K562 (cell line): ENCODE measurements around the gene ACR. TPM values are rescaled to one million over a fixed set of nuclear protein-coding genes. Genes with fewer than 3 reads are reported as not detected.

Source experiments
- ATAC-seq: fragments of 200-7000 bp; cut with Tn5 transposase; 3 replicates; pipeline ENCODE4 v1.9.1; 2020; ENCODE audit warnings: moderate library complexity
- BruUV-seq: library from RNA; stranded (reverse); fragments of 400-500 nt; replicated peaks from 2 replicates; lab custom pipeline; 2021; lab: Mats Ljungman, UMichigan
- CTCF ChIA-PET: fragments of 300-600 bp; formaldehyde crosslinking; extraction: SDS; loops from one replicate; lab custom pipeline; 2021; ENCODE audit warnings: low intra/inter-chr PET ratio; lab: Yijun Ruan, JAX
- POLR2A ChIA-PET: fragments of 300-600, 350-650 bp; sonication (Branson Sonifier 250); formaldehyde crosslinking; extraction: SDS; loops from one replicate; lab custom pipeline; 2021; ENCODE audit warnings: antibody characterized with exemption, inconsistent platforms; lab: Yijun Ruan, JAX
- DNase-seq, 4 experiments: peaks; one replicate each; pipeline versions ENCODE4 v3.0.0 to v3.0.0-alpha.2; 2011 to 2018; ENCODE audit warnings: low spot score in 3 of 4, mixed read lengths in 3 of 4; ENCODE audit errors: extremely low read depth in 1 of 4
- FAIRE-seq: peaks from 2 replicates; lab custom pipeline; 2011; peaks lifted over from hg19 to GRCh38; lab: Jason Lieb, UNC
- H2AFZ ChIP-seq: 2 replicates; pipeline ENCODE4 v1.6.0; 2011; ENCODE audit warnings: low read depth, low read length, control low read depth, inconsistent platforms
- H3K27ac ChIP-seq: fragments of 200-600 bp; 3 replicates; pipeline ENCODE4 v1.8.0; 2011; ENCODE audit warnings: low read depth, mild to moderate bottlenecking, control low read depth, inconsistent platforms, low read length, moderate library complexity, mixed read lengths; ENCODE audit errors: extremely low read depth
- H3K27me3 ChIP-seq, 2 experiments: fragments of 300-600 bp in 1 of 2; 2 replicates in 1 of 2; 3 replicates in 1 of 2; pipeline versions ENCODE4 v1.6.0 to v1.8.0; 2011; ENCODE audit warnings: inconsistent platforms in 2 of 2, low read length in 2 of 2, mild to moderate bottlenecking in 1 of 2, mixed read lengths in 1 of 2, moderate library complexity in 1 of 2; ENCODE audit not compliant: control insufficient read depth in 2 of 2, insufficient read depth in 2 of 2
- H3K36me3 ChIP-seq: fragments of 300-600 bp; 3 replicates; pipeline ENCODE4 v1.8.0; 2011; ENCODE audit warnings: mild to moderate bottlenecking, low read length, inconsistent platforms; ENCODE audit not compliant: control insufficient read depth, insufficient read depth
- H3K4me1 ChIP-seq, 2 experiments: fragments of 200-600 bp in 1 of 2; replicated peaks in 1 of 2; 2 replicates in 1 of 2; 3 replicates in 1 of 2; pipeline versions ENCODE4 v1.5.1 to v1.8.0; 2011; ENCODE audit warnings: inconsistent platforms in 2 of 2, low read length in 2 of 2, mild to moderate bottlenecking in 1 of 2, mixed read lengths in 1 of 2, moderate library complexity in 1 of 2; ENCODE audit not compliant: control insufficient read depth in 2 of 2, insufficient read depth in 2 of 2
- H3K4me2 ChIP-seq: 2 replicates; pipeline ENCODE4 v1.6.1; 2011; ENCODE audit warnings: low read length, control low read depth, inconsistent platforms, mixed read lengths; ENCODE audit not compliant: insufficient read depth
- H3K4me3 ChIP-seq: fragments of 200-600 bp; sonication (generic), shearing (Covaris generic); 2 replicates; pipeline ENCODE4 v1.5.1; 2016; ENCODE audit warnings: control low read depth, inconsistent platforms
- H3K79me2 ChIP-seq: fragments of 200-600 bp; 3 replicates; pipeline ENCODE4 v1.8.0; 2011; ENCODE audit warnings: low read length, inconsistent platforms; ENCODE audit not compliant: control insufficient read depth, insufficient read depth
- H3K9ac ChIP-seq, 2 experiments: 2 replicates each; pipeline versions ENCODE4 v1.6.0 to v1.6.1; 2011; ENCODE audit warnings: low read depth in 2 of 2, low read length in 2 of 2, control low read depth in 1 of 2, inconsistent platforms in 1 of 2, mild to moderate bottlenecking in 1 of 2, mixed read lengths in 1 of 2; ENCODE audit not compliant: insufficient read depth in 1 of 2
- H3K9me1 ChIP-seq: one replicate; pipeline ENCODE4 v1.6.0; 2011; ENCODE audit warnings: inconsistent platforms, mild to moderate bottlenecking, low read length, moderate library complexity; ENCODE audit not compliant: control insufficient read depth, insufficient read depth
- H3K9me3 ChIP-seq: replicated peaks from 2 replicates; pipeline ENCODE4 v1.5.1; 2011; ENCODE audit warnings: low read depth, low read length, inconsistent platforms; ENCODE audit not compliant: control insufficient read depth, insufficient read depth
- H4K20me1 ChIP-seq: replicated peaks from 2 replicates; pipeline ENCODE4 v1.6.1; 2011; ENCODE audit warnings: low read length, inconsistent platforms, mixed read lengths; ENCODE audit not compliant: control insufficient read depth, insufficient read depth
- ATF1 ChIP-seq, 2 experiments: fragments of 450-650 bp in 1 of 2; IDR thresholded peaks; 2 replicates each; pipeline ENCODE4 v1.6.1; 2016; ENCODE audit warnings: missing compliant biosample characterization in 1 of 2, missing genetic modification characterization in 1 of 2
- CBX3 ChIP-seq, 2 experiments: IDR thresholded peaks; 1 replicate in 1 of 2; 2 replicates in 1 of 2; pipeline ENCODE4 v1.6.1; 2012; ENCODE audit warnings: inconsistent platforms in 2 of 2, low read length in 2 of 2, borderline replicate concordance in 1 of 2, control low read depth in 1 of 2
- DLX4 ChIP-seq: fragments of 250-450 bp; sonication (Bioruptor Pico); IDR thresholded peaks from 2 replicates; pipeline ENCODE4 v1.6.1; 2021; ENCODE audit warnings: mild to moderate bottlenecking
- GTF2B ChIP-seq: IDR thresholded peaks from 2 replicates; pipeline ENCODE4 v1.6.1; 2011; ENCODE audit not compliant: insufficient read length; ENCODE audit errors: extremely low read depth
- KLF13 ChIP-seq: fragments of 450-650 bp; IDR thresholded peaks from 2 replicates; pipeline ENCODE4 v1.6.1; 2016; ENCODE audit warnings: missing genetic modification characterization, low read depth, mild to moderate bottlenecking, missing compliant biosample characterization, moderate library complexity, borderline replicate concordance
- MTA3 ChIP-seq: fragments of 450-650 bp; formaldehyde crosslinking; IDR thresholded peaks from 2 replicates; pipeline ENCODE4 v1.6.1; 2017; ENCODE audit warnings: mild to moderate bottlenecking, borderline replicate concordance
- PHF21A ChIP-seq: fragments of 450-650 bp; IDR thresholded peaks from 2 replicates; pipeline ENCODE4 v1.6.1; 2017; ENCODE audit warnings: low read depth, borderline replicate concordance
- POLR2AphosphoS5 ChIP-seq: IDR thresholded peaks from 2 replicates; pipeline ENCODE4 v1.6.1; 2011; ENCODE audit warnings: mild to moderate bottlenecking, low read depth, low read length, moderate library complexity; ENCODE audit not compliant: control insufficient read depth, insufficient read depth
- RHOXF2B ChIP-seq: fragments of 250-450 bp; sonication (Bioruptor Pico); conservative IDR thresholded peaks from 2 replicates; pipeline ENCODE4 v1.5.1; 2021
- TAF9B ChIP-seq: fragments of 450-650 bp; IDR thresholded peaks from 2 replicates; pipeline ENCODE4 v1.6.1; 2018; ENCODE audit warnings: mild to moderate bottlenecking; ENCODE audit not compliant: partially characterized antibody
- TCFL5 ChIP-seq: fragments of 250-450 bp; sonication (Bioruptor Pico); conservative IDR thresholded peaks from 2 replicates; pipeline ENCODE4 v1.6.1; 2021; ENCODE audit warnings: mild to moderate bottlenecking, moderate library complexity, matching md5 sums
- TRIM28 ChIP-seq: fragments of 450-650 bp; IDR thresholded peaks from 2 replicates; pipeline ENCODE4 v1.6.1; 2017
- ZNF586 ChIP-seq: fragments of 450-650 bp; formaldehyde crosslinking; conservative IDR thresholded peaks from 2 replicates; pipeline ENCODE4 v1.4.0; 2020; ENCODE audit warnings: mild to moderate bottlenecking, moderate library complexity
- ZNF76 ChIP-seq: fragments of 250-450 bp; sonication (Bioruptor Pico); IDR thresholded peaks from 2 replicates; pipeline ENCODE4 v1.4.0; 2020; ENCODE audit warnings: mild to moderate bottlenecking, moderate library complexity, borderline replicate concordance
- ZNF830 ChIP-seq: fragments of 250-450 bp; sonication (Bioruptor Pico); IDR thresholded peaks from 2 replicates; pipeline ENCODE4 v1.5.0; 2021; ENCODE audit warnings: mild to moderate bottlenecking
- WGBS: fragments of 100-300 bp; shearing (Covaris generic); methylation state at CpG from one replicate; pipeline ENCODE4 v1.1.6; 2016; ENCODE audit warnings: low coverage, mixed read lengths; ENCODE audit not compliant: insufficient coverage; ENCODE audit errors: missing lambda C conversion rate; 5-methylcytosine and 5-hydroxymethylcytosine counted together
- in situ Hi-C: fragments of 300-500 bp; cut with MboI; formaldehyde crosslinking; loops from 4 replicates; pipeline ENCODE4 v1.15.0; 2018; ENCODE audit warnings: inconsistent platforms, mixed read lengths
- intact Hi-C: fragments of 100-400 bp; cut with micrococcal nuclease; formaldehyde crosslinking; loops from 2 replicates; pipeline ENCODE4 v1.14.2; 2022
- polyA plus RNA-seq, 8 experiments: library from polyadenylated mRNA; depleted of rRNA in 4 of 8; stranded (reverse) in 5 of 8; unstranded in 3 of 8; fragments of >200 nt; fragmentation: Nextera tagmentation in 2 of 8; fragmentation: Illumina TruSeq in 1 of 8; extraction: Ambion mirVana in 2 of 8; extraction: Trizol in 1 of 8; gene quantifications; 2 replicates each; pipeline versions ENCODE4 v1.2.1 to v1.2.3, GENCODE V29; 2011 to 2014; ENCODE audit warnings: inconsistent platforms in 1 of 8, missing spikeins in 1 of 8
- total RNA-seq, 7 experiments: library from RNA; depleted of rRNA in 6 of 7; stranded (reverse); fragments of >200 nt in 6 of 7; fragmentation: Illumina TruSeq in 2 of 7; extraction: Trizol in 2 of 7; gene quantifications; 2 replicates each; pipeline versions ENCODE4 v1.2.1 to v1.2.3, GENCODE V29; 2011 to 2021; ENCODE audit warnings: low replicate concordance in 1 of 7
- TF ChIP-seq, protein P1 (sequence below): fragments of 250-450 bp; sonication (Bioruptor Pico); IDR thresholded peaks from 2 replicates; pipeline ENCODE4 v1.4.0; 2020; ENCODE audit warnings: borderline replicate concordance
- TF ChIP-seq, protein P2 (sequence below): fragments of 150-350 bp; IDR thresholded peaks from 2 replicates; pipeline ENCODE4 v1.6.1; 2014; ENCODE audit warnings: low read depth, mild to moderate bottlenecking, low read length, borderline replicate concordance

ACR gene
- total and polyA plus RNA-seq, 9 of the 15 experiments (the other 6 are each of a cell fraction or from before 2014, with no cell fraction given): not detected

- WGBS: 2% methylated on average over 5 of the region's 5 CpGs
- CTCF ChIA-PET: no interaction called here
- Histone ChIP-seq H2AFZ (no peak overlapping the region), H3K4me3 (no peak overlapping the region), H3K9me1 (no peaks in the 10 kb centered on the region), H3K27me3 (peaks cover 3 to 52% of the 10 kb centered on the region in 2 experiments; a peak in 3 of 5 replicates), H3K79me2 (no peaks in the 10 kb centered on the region), H3K4me1 (no peaks in the 10 kb centered on the region; a peak in 1 of 5 replicates), H3K4me2 (no peak overlapping the region), H3K9me3 (no peaks in the 10 kb centered on the region), H3K9ac (no peak overlapping the region), H4K20me1 (peaks cover 7% of the 10 kb centered on the region; the same call in 1 of the 2 replicates), H3K27ac (no peak overlapping the region), H3K36me3 (no peaks in the 10 kb centered on the region)
- no peak for DNase-seq
- in situ Hi-C loops: no loop called here
- intact Hi-C loops: no loop called here
- POLR2A ChIA-PET: no interaction called here
- no TSS peak for BruUV-seq
- no peak for ATAC-seq
- no peak for TF ChIP-seq PHF21A
- no peak for TF ChIP-seq RHOXF2B
- no peak for TF ChIP-seq ZNF586 (CRISPR knock-in tag)
- no peak for TF ChIP-seq ZNF76 (CRISPR knock-in tag)
- TF ChIP-seq TRIM28: no peak
- TF ChIP-seq, protein P1, sequence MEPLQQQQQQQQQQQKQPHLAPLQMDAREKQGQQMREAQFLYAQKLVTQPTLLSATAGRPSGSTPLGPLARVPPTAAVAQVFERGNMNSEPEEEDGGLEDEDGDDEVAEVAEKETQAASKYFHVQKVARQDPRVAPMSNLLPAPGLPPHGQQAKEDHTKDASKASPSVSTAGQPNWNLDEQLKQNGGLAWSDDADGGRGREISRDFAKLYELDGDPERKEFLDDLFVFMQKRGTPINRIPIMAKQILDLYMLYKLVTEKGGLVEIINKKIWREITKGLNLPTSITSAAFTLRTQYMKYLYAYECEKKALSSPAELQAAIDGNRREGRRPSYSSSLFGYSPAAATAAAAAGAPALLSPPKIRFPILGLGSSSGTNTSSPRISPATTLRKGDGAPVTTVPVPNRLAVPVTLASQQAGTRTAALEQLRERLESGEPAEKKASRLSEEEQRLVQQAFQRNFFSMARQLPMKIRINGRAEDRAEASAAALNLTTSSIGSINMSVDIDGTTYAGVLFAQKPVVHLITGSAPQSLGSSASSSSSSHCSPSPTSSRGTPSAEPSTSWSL: no peak
- TF ChIP-seq POLR2AphosphoS5: no peak
- no peak for TF ChIP-seq TAF9B
- no peak for TF ChIP-seq ZNF830 (CRISPR knock-in tag)
- no peak for TF ChIP-seq KLF13 (tag)
- TF ChIP-seq ATF1 (CRISPR knock-in tag; IDR thresholded peaks at IDR 0.05): no peak
- TF ChIP-seq ATF1 (tag; IDR thresholded peaks at IDR 0.05): no peak
- no peak for TF ChIP-seq DLX4
- TF ChIP-seq, protein P2, sequence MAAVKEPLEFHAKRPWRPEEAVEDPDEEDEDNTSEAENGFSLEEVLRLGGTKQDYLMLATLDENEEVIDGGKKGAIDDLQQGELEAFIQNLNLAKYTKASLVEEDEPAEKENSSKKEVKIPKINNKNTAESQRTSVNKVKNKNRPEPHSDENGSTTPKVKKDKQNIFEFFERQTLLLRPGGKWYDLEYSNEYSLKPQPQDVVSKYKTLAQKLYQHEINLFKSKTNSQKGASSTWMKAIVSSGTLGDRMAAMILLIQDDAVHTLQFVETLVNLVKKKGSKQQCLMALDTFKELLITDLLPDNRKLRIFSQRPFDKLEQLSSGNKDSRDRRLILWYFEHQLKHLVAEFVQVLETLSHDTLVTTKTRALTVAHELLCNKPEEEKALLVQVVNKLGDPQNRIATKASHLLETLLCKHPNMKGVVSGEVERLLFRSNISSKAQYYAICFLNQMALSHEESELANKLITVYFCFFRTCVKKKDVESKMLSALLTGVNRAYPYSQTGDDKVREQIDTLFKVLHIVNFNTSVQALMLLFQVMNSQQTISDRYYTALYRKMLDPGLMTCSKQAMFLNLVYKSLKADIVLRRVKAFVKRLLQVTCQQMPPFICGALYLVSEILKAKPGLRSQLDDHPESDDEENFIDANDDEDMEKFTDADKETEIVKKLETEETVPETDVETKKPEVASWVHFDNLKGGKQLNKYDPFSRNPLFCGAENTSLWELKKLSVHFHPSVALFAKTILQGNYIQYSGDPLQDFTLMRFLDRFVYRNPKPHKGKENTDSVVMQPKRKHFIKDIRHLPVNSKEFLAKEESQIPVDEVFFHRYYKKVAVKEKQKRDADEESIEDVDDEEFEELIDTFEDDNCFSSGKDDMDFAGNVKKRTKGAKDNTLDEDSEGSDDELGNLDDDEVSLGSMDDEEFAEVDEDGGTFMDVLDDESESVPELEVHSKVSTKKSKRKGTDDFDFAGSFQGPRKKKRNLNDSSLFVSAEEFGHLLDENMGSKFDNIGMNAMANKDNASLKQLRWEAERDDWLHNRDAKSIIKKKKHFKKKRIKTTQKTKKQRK: no peak
- no peak for TF ChIP-seq GTF2B
- TF ChIP-seq MTA3: no peak
- TF ChIP-seq CBX3 (IDR thresholded peaks at IDR 0.05; ENCODE audit: borderline replicate concordance in 1 of 2, low read length in 2 of 2): no peak
- no peak for TF ChIP-seq TCFL5 (CRISPR knock-in tag)
- FAIRE-seq: no peak
These were observed 24.4 kb upstream of the ACR start for GRCh38 chr22:50713571-50714056.
